Calu3 (cell line): ENCODE measurements around the gene SFPQ. TPM values are rescaled to one million over a fixed set of nuclear protein-coding genes. Genes with fewer than 3 reads are reported as not detected.

Experiments
- BruUV-seq: library from RNA; stranded (reverse); fragments of 400-500 nt; replicated peaks from 2 replicates; lab custom pipeline; 2021; lab: Mats Ljungman, UMichigan
- CTCF ChIA-PET: fragments of 300-600 bp; sonication (Branson Sonifier 250); formaldehyde crosslinking; loops from one replicate; lab custom pipeline; 2022; ENCODE audit warnings: antibody characterized with exemption; lab: Charles Lee
- DNase-seq: peaks from one replicate; pipeline ENCODE4 v3.0.0; 2022
- H3K27ac Mint-ChIP-seq: one replicate; pipeline ENCODE4 v1.8.0; 2022; ENCODE audit warnings: mixed read lengths; ENCODE audit not compliant: unreplicated experiment
- H3K27me3 Mint-ChIP-seq: one replicate; pipeline ENCODE4 v1.8.0; 2022; ENCODE audit warnings: mixed read lengths; ENCODE audit not compliant: unreplicated experiment
- H3K36me3 Mint-ChIP-seq: one replicate; pipeline ENCODE4 v1.8.0; 2022; ENCODE audit warnings: mild to moderate bottlenecking, moderate library complexity, mixed read lengths; ENCODE audit not compliant: insufficient read depth, unreplicated experiment
- H3K4me1 Mint-ChIP-seq: one replicate; pipeline ENCODE4 v1.8.0; 2022; ENCODE audit warnings: mild to moderate bottlenecking, low read depth, mixed read lengths; ENCODE audit not compliant: unreplicated experiment
- H3K4me3 Mint-ChIP-seq: one replicate; pipeline ENCODE4 v1.8.0; 2022; ENCODE audit warnings: mild to moderate bottlenecking, low read depth, moderate library complexity, mixed read lengths; ENCODE audit not compliant: unreplicated experiment
- H3K9me3 Mint-ChIP-seq: one replicate; pipeline ENCODE4 v1.8.0; 2022; ENCODE audit warnings: low read depth, mixed read lengths; ENCODE audit not compliant: unreplicated experiment
- intact Hi-C: fragments of 100-400 bp; cut with micrococcal nuclease; formaldehyde crosslinking; loops from one replicate; pipeline ENCODE4 v1.10.0; 2022; ENCODE audit not compliant: unreplicated experiment
- total RNA-seq: library from RNA; stranded (reverse); gene quantifications from 2 replicates; pipeline ENCODE4 v1.2.3, GENCODE V29; 2022
- TF ChIP-seq, protein P1 (sequence below): fragments of 200-600 bp; IDR thresholded peaks from one replicate; pipeline ENCODE4 v1.8.0; 2022; ENCODE audit warnings: antibody characterized with exemption; ENCODE audit not compliant: unreplicated experiment

Gene SFPQ
- total RNA-seq, 1 experiment from 2014 or later = 369 TPM

GRCh38 chr1:35190784-35191183 lies 2.2 kb downstream of the SFPQ start:
- no peak for DNase-seq
- intact Hi-C loops = loop anchor here (5.0 kb wide), 1 partner anchor 77 kb away; the partner anchor contains the start of gene ZMYM4
- Mint-ChIP-seq H3K27me3 (no peaks in the 10 kb centered on the region), H3K36me3 (peaks cover 83% of the 10 kb centered on the region), H3K9me3 (no peaks in the 10 kb centered on the region), H3K4me3 (peak overlapping the region; percentile 93), H3K4me1 (peaks cover 39% of the 10 kb centered on the region), H3K27ac (peak overlapping the region; percentile 99)
- TF ChIP-seq, protein P1, sequence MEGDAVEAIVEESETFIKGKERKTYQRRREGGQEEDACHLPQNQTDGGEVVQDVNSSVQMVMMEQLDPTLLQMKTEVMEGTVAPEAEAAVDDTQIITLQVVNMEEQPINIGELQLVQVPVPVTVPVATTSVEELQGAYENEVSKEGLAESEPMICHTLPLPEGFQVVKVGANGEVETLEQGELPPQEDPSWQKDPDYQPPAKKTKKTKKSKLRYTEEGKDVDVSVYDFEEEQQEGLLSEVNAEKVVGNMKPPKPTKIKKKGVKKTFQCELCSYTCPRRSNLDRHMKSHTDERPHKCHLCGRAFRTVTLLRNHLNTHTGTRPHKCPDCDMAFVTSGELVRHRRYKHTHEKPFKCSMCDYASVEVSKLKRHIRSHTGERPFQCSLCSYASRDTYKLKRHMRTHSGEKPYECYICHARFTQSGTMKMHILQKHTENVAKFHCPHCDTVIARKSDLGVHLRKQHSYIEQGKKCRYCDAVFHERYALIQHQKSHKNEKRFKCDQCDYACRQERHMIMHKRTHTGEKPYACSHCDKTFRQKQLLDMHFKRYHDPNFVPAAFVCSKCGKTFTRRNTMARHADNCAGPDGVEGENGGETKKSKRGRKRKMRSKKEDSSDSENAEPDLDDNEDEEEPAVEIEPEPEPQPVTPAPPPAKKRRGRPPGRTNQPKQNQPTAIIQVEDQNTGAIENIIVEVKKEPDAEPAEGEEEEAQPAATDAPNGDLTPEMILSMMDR = no peak
- TSS peak; percentile 47 for BruUV-seq
- CTCF ChIA-PET = no interaction called here

DNA sequence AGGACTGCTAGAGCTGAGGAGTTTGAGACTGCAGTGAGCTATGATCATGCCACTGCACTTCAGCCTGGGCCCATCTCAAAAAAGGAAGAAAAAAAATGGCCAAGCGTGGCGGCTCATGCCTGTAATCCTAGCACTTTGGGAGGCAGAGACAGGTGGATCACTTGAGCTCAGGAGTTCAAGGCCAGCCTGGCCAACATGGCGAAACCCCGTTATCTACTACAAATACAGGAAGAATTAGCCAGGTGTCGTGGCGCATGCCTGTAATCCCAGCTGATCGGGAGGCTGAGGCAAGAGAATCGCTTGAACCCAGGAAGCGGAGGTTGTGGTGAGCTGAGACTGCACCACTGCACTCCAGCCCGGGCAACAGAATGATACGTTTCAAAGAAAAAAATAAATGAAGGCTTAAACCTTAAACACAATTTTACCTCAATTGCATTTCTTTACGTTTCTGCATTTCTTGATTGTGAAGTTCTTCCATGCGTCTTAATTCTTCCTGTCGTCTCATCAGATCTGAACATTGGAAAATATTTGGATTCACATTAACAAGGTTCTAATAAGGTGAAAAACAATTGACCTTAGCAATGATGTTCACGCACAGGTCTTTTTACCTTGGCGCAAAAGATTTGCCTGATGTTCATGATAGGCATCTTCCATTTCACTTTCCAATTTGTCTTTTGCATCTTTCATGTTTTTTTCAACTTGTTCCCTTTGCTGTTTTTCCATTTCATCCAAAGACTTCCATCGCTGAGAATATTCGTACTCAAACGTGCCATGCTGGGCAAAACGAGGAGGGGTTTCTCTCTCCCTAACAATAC lies 4.2 kb downstream of the SFPQ start:
- H3K4me1 Mint-ChIP-seq = peaks cover 51% of the 10 kb centered on the region
- peaks cover 99% of the 10 kb centered on the region for H3K36me3 Mint-ChIP-seq
- CTCF ChIA-PET = interaction anchor here (0.7 kb wide), 1 partner anchor 12 kb away, joined by 5 read pairs; no protein-coding TSS in a partner anchor
- DNase-seq = no peak
- peak overlapping the region; percentile 93 for H3K4me3 Mint-ChIP-seq
- BruUV-seq = no TSS peak
- H3K9me3 Mint-ChIP-seq = no peaks in the 10 kb centered on the region
- H3K27me3 Mint-ChIP-seq = no peaks in the 10 kb centered on the region
- H3K27ac Mint-ChIP-seq = peak overlapping the region; percentile 37
- TF ChIP-seq, protein P1 = no peak
- intact Hi-C loops = no loop called here

DNA sequence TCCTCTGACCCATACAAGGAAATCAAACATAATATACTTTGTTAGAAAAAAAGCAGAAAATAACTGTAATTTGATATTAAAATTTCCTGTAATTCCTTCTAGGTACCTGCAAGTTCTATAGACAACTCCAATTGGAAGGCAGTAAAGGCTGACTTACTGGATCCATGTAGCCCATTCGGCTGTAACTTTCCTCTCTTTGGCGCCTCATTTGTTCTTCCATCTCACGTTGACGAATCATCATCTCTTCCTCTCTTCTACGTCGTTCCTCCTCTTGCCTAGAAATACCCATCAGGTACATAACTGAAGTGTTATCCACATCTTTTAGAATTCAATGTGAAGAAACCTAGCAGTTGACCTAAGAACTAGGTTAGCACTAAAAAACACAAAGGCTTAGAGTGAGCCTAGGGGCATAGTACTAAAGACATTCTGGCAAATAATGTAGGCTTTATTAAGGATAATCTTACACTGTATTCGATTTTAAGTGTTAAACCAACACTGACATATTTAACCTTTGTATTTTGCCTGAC lies 5.1 kb downstream of the SFPQ start:
- intact Hi-C loops = no loop called here
- DNase-seq = no peak
- Mint-ChIP-seq H3K36me3 (peaks cover 99% of the 10 kb centered on the region), H3K4me3 (peak overlapping the region; percentile 93), H3K9me3 (no peaks in the 10 kb centered on the region), H3K27me3 (no peaks in the 10 kb centered on the region), H3K27ac (peak overlapping the region; percentile 31), H3K4me1 (peaks cover 51% of the 10 kb centered on the region)
- BruUV-seq = no TSS peak
- CTCF ChIA-PET = no interaction called here
- TF ChIP-seq, protein P1 = no peak

GRCh38 chr1:35186239-35186638 lies 6.7 kb downstream of the SFPQ start:
- no peaks in the 10 kb centered on the region for H3K9me3 Mint-ChIP-seq
- TF ChIP-seq, protein P1 = no peak
- no peaks in the 10 kb centered on the region for H3K27me3 Mint-ChIP-seq
- CTCF ChIA-PET = interaction anchor here (0.6 kb wide), 1 partner anchor 22 kb away, joined by 3 read pairs; no protein-coding TSS in a partner anchor
- H3K4me1 Mint-ChIP-seq = peaks cover 61% of the 10 kb centered on the region
- H3K36me3 Mint-ChIP-seq = peaks cover 99% of the 10 kb centered on the region
- no peak for DNase-seq
- BruUV-seq = no TSS peak
- intact Hi-C loops = no loop called here
- peak overlapping the region; percentile 74 for H3K27ac Mint-ChIP-seq
- no peak overlapping the region for H3K4me3 Mint-ChIP-seq
